GM18520 (cell line): Measurements from ENCODE around the gene FGD5.

Experiments used
- ATAC-seq: cut with Tn5 transposase; IDR thresholded peaks from one replicate; pipeline ENCODE4 v1.9.1; 2021; ENCODE audit not compliant: unreplicated experiment

FGD5 gene

DNA sequence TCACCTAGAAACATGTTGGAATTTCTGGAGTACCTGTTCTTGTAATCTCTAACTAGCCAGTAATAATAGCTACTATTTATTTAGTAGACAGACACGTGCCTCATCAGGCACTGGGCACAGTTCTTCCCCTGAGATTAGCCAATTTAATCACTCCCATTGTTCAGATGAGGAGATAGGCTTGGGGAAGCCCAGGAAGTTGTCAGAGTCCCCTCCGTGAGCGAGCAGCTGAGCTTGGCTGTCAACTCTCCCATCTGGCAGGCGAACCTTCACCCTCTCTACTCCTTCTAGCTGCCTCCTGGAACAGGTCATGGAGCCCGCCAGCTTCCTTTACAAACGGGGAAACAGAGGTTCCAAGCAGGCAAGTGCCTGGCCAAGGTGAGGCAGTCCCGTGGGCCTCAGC, 31.1 kb upstream of the FGD5 start:
- no peak for ATAC-seq

DNA sequence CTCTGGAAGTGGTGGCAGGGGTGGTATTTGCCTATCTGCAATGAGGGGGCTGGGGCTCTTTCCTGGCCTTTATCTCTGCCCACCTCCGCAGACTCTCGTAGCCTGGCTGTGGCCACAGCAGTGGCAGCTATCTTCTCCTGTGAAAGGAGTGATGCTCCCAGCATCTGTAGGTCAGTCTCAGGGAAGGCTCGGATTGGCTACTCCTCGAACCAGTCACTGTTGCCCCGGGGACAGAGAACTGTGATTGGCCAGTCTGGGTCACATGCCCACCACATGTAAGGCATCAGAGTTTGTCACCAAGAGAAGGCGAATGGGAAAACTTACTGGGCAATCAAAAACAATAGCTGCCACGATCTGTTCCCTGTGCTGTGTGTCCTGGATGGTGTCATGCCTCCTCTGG, 30.1 kb upstream of the FGD5 start:
- no peak for ATAC-seq

DNA sequence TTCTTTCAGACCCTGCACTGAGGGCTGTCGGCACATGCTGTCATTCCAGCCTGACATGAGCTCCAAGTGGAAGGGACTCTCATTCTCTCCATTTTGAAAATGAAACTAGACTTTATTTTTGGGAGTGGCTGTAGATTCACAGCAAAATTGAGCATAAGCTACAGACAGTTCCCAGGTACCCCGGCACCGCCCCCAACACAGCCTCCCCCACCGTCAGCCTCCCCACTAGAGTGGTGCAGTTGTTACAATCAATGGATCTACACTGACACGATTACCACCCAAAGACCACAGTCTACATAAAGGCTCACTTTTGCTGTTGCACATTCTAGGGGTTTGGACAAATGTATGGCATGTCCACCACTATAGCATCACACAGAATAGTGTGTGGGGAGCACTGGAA, 29.5 kb upstream of the FGD5 start:
- ATAC-seq, result no peak

DNA sequence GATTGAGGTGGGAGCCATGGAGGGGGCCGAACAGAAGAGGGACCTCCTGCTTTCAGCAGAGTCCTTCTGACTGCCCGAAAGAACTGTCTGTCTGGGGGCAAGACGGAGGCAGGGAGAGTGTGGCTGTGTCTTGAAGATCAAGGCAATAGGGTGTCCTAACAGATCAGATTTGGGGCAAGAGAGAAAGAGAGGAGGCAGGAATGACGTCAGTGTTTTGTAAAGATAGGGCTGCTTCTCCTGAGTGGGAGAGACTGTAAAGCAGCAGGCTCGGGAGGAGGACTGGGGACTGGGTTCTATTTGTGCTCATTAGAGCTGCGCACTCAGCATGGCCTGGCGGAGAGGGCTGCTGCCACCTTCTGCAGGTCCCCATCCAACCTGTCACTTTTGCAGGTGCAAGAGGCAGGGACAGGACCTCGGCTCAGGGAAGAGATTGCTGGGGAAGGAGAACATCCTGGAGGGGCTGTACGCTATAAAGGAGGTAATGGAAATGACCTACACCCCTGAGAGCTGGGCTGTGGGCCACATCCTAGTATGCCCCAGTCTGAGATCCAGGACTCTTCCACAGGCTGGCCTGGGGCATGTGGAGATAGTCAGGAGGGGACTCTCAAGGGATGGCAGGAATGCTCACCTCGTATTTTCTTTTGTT, 29.0 kb upstream of the FGD5 start:
- no peak for ATAC-seq

DNA sequence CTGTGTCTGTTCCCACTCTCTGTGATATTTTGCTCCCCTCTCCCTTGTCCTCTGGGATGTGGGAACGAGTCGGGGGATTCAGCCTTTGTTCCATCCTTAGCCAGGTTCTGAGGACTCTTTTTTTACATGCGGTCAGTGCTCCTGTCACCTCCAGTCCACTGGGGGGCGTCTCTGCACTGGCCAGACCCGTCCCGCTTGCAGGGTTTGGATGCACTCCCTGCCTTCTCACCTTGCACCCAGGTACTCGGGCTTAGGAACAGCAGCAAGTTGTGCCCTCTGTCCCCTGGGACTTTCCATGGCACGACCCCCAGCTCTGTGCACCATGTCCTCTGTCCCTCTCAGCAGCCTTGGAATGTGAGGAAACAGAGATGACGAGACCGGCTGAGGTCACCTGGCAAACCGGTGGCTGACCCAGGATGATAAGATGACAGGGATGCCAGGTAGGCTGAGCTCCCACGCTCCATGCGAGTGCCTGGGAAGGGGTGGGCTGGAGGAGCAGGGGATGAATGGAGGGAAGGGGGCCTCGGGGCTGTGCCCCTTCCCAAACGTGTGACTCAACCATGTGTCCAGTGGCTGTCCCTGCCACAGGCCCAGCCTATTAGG, 27.3 kb upstream of the FGD5 start:
- ATAC-seq, result no peak

DNA sequence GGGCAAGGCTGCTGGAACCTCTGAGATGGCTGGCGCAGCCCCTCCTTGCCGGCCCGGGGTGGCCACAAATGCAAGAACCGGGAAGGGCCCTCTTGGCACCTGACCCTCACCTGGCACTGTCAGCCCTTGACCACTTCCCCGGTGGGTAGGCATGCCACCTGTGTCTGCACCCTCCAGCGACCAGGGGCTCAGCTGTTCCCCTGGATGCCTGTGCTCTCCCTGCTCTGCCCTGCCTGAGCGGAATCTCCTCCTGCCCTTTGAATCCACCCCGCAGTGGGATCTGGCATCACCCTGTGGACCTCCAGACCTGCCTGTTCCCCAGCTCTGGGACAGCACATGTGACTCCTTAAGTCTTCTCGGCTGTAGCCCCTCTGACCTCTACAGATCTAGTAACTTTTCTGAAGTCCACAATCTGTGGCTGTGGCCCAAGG, 26.1 kb upstream of the FGD5 start:
- ATAC-seq, result no peak

DNA sequence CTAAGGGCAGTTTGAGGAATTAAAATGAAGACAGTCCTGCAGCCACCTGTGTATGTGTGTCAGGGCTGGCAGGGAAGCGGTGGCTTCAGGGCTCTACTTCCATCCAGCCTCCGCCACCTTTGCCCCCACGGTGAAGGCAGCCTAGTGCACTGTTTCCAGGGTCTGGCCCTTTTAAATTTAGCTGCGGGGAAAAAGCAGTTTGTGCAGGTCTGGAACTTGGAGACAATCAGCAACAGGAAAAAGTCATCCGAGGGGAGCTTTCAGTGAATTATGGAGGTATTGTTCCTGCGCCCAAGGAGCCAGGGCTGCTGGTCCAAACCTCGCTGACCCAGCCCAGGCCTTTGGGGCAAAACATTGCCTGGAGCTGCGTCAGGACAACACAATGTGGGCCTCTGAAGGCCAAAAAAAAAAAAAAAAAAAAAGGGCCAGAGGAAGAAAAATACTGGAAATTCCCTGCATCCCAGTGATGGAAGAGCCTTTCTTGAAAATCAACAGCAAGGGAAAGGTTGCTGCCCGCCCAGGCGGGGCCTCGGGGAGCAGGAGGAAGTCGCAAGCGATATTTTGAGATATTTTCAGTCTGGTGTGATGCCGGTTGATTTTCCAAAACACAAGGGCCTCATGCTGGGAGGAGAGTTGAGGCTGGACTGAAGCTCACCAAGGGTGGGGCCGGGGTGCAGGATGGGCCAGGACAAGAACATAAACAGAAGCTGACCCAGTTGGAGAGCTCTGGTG, 25.5 kb upstream of the FGD5 start:
- no peak for ATAC-seq

DNA sequence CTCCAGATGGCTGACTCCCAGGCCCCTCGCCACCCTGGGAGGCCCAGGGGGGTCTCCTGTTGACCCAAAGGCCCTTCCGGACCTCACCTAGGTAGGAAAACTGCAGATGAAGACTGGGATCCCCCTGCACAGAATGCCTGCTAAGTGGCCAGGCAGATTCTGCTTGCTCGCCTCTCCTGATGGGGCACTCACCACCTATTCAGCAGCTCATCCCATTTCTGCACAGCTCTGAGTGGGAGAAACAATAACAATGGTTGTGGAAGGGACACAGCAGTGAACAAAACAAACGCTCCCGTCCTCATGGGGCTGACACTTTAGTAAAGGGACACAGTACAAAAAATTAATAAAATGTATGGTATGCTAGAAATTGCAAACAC, 24.9 kb upstream of the FGD5 start:
- no peak for ATAC-seq

DNA sequence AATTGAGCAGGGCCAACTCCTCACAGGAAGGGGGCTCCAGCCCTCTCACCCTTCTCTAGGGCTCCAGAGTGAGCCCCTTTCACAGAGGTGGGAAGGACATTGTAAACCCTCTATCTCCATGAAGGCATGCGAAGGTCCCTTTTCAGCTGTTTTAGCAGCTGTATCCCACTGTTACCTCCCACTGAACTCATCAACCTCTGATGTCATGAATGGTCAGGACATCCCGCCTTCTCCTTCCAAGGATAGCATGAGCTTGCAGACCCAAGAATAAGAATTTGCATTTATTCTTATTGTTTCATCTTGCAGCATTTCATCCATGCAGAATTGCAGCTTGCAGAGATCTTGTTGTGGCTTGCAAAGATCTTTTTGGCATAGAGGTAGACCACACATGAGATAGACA, 24.3 kb upstream of the FGD5 start:
- ATAC-seq, result no peak

DNA sequence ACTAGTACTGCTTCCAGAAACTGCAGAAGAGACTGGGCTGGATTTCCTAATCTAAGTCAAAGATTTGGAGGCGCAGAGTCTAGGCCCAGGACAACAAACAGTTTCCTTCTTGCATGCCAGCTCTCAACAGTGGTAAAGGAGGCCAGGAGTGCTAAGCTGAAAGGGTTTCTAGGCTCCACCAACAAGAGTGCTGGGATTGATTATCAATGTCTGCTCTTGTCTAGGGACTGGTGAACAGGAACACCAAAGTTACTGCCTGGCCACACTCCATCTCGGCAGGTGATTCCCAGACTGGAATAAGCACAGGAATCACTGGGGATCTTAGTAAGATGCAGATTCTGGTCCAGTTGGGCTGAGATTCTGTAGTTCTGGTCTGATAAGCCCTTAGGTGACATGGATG, 22.8 kb upstream of the FGD5 start:
- no peak for ATAC-seq

DNA sequence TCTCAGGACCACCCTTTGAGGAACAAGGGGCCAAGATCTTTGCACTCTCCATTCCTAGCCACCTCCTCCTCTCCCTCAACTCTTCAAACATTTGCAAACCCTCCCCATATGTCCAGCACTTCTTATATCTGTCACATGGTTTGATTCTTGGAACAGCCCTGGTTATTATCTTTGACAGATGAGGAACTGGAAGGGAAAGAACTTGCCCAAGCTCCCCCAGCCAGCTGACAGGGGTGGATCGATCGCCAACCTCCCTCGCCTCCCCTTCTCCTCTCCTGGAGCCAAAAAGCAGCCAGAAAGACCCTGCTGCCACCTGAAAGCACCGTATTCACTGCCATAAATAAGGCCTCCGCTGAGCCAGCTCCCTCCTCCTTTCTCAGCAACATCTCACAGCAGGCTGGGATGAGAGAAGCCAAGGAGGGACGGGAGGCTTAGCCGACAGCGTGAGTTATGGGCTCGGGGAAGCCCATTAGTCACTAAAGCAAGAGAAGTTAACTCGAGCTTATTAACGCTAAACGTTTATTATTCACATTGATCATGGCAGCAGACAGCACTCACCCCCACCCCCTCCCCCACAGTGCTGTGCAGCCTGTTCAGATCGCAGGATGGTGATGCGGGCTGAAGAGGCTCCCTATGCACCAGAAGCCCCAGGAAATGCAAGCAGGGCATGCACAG, 22.2 kb upstream of the FGD5 start:
- ATAC-seq, result no peak

DNA sequence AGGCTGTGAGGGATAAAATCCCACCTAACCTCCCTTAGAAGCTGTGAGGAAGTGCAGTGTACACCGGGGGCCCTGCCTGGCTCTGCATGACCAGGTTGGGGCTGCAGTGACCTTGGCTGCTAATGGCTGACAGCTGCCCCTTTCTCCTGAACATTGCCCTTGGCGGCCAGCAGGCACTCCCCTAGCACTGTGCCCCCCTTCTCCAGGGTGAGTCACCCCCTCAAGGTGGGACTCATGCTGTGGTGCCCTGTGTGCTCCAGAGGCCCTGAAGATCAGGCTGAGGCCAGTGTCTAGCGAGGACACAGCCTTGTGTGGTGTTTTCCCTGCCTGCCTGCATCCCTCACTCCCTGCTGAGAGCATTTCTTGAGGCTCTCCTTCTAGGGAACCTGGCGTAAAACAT, 21.0 kb upstream of the FGD5 start:
- no peak for ATAC-seq

DNA sequence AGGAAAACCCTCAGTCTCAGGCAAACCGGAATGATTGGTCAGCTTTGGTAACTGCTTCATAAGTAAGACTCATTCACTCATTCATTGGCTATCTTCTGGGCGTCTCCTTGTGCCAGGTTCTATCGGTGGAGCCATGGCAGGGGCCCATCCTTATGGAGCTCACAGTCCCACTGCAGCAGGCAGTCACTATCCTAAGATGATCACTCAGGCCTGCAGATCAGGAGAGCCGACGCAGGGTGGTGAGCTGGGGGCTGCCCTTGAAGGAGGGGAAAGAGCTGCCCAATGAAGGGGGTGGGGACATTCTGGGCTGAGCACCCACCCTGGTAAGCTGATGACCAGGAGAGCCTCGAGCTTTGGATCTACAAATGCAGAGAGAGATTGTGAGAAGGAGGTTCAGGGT, 20.5 kb upstream of the FGD5 start:
- no peak for ATAC-seq

DNA sequence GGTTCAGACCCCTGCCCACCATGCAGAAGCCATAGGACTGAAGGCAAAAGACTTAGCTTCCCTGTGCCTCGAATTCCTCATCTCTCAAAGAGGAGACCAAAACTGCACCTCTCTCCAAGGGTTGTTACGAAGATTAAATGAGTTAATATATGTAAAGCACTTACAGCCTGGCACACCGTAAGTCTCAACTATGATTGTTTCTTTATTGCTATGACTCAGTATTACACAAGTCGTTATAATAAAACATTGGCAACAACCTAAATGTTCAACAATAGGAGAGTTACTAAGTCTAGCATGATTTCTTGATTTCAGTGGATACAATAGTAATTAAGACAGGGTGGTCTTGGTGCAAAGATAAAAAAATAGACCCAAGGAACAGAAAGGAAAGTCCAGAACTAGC, 19.6 kb upstream of the FGD5 start:
- ATAC-seq, result no peak

DNA sequence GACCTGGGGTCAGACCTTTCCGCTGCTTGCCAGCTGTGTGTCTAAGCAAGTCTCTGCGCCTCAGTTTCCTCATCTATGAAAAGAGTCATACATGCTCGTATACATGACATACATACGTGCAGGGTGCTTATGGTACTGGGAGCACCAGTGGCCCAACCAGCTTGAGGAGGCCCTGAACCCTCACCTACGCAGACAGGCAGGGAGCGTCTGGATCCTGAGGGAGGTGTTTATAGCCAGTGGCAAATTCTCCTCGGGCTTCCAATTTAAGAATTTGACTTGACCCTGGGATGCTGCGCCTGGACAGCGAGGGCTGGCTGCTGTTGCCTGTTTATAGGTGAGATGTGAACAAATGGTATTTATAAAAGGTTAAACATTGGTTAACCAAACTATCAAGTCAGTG, 17.7 kb upstream of the FGD5 start:
- no peak for ATAC-seq

DNA sequence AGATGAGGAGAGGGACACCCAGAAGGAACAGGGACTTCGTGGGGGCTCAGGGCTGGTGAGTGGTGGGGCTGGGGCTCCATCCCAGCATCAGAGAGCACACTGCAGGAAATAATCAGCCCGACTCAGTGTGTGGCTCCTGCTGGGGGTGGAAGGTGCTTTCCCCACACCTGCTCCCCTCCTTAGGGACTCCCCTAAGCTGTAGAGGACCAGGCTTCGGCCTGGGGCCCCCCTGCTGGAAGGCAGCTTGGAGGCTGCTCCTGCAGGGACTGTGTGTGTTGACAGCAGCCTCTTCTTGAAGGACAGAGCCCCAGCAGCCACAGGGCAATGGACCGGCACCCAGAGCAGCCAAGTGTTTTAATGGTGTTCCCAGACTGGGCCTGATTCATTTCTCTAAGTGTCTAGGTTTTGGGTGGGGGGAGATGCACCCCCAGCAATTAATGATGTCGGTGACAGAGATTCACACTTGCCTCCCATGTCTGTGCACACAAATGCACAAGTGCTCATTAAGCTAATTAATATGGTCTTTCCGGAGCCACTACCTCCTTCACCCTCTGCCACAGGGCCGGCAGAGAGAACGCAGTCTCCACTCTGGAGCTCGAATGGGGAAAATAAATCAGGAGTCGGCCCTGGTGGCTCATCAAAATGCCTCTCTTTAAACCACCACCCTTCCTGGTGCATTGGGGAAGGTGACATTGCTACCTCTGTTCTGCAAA, 16.9 kb upstream of the FGD5 start:
- ATAC-seq, result no peak

DNA sequence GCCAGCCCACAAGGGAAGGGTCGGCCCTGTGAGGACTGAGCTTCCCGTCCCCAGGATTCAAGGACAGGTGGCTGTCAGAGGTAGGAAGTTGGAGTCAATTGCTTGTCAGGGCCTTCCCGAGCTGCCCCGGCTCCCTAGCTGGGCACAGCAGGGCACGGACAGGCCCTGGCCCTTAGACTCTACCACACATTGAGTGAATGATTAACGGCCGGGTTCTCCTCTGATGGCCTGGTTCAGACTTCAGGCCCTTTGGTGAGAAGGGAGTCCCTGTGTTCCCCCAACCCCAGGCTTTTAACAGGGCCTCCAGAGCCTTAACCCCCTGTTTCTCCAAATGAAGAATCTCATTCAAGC, 16.4 kb upstream of the FGD5 start:
- no peak for ATAC-seq

DNA sequence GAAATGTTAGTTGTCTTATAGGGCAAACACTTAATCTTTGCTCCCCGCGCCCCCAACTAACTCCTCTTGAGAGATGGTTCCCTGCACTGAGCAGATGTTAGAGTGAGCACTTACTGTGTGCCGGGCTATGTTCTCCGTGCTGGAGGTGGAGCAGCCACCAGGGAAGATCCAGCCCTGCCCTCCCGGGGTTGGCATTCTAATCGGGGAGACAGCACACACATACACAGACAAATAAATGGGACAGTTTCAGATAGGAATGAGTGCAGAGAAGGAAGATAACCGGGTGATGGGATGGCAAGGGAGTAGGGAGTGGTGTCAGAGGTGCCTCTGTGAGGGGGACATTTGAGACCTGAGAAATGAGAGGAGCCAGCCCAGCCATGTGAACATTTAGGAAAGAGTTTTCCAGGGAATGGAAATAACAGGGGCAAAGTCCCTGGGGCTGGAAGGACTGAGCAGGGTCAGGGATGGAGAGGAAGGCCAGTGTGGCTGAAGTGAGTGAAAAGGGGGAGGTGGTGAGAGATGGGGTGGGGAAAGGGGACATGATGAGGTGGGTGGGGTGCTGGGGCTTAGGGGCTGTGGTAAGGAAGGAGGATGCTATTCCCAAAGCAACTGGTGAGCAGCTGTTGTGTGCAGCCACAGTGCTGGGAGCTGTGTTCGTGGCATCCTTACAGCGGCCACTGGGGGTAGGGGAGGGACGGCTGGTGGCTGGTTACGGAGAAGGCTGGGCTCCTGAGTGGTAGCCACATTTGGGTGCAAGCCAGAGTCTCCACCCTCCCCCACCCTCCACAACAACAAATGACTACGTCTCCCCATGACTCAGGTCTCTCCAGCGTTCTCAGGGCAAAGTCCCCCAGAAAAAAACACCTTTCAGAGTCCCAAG, 15.4 kb upstream of the FGD5 start:
- no peak for ATAC-seq

DNA sequence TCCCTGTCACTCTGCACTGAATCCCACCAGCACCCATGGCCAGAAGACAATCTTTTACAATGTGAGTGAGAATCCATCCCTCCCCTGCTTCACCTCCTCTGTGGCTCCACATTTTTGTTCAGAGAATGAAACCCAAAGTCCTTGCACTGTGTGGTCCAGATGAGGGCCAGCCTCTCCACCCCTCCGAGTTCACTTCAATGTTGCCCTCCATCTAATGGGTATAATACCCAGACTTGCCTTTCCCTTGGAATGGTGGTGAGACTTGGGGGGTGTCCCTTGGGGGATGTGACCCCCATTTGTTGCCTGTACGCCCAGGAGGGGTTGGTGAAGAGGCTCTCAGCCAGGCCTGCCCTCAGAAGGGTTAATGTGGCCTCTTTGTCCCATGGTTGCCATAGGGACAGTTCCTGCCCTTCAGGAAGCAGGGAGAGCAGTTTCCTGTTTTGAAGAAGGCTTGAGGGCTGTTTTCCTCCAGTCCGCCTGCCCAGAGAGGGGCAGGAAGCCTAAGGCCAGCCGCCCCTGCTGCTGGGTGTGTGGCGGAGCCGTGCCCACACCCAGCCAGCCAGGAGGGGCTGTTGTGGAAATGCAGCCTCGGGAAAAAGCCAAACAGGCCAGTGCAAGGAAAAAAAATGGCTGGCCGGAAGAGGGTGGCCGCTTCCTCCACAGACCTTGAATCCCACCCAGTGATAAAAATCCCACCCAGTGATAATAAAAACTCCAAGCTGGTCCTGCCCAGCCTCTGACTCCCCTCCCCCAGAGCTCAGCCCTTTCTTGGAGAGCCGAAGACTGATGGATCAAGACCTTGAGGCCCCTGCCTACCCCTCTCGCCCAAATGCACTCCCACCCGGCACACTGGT, 14.6 kb upstream of the FGD5 start:
- ATAC-seq, result no peak
